Pancreas (tissue), 10 donors: ENCODE data around the gene TOX4. TPM values are rescaled to one million over a fixed set of nuclear protein-coding genes. Genes with fewer than 3 reads are reported as not detected.

Experiments used
- ATAC-seq, 4 donors: fragments of 200-7000 bp; cut with Tn5 transposase; one replicate each; pipeline versions ENCODE4 v1.8.0 to v1.9.1; 2020; ENCODE audit warnings: mild to moderate bottlenecking in 4 of 4, moderate library complexity in 4 of 4
- DNase-seq, 6 donors: peaks; one replicate each; pipeline ENCODE4 v3.0.0-alpha.2; 2020
- FAIRE-seq: peaks from 2 replicates; lab custom pipeline; 2012; peaks lifted over from hg19 to GRCh38; lab: Jason Lieb, UNC
- H3K27ac ChIP-seq, 4 donors: fragments of 200-600 bp; sonication (generic); 1 replicate in 3 of 4; 2 replicates in 1 of 4; pipeline versions ENCODE4 v1.5.0 to v1.8.0; 2020
- H3K27me3 ChIP-seq, 4 donors: fragments of 200-600 bp; one replicate each; pipeline ENCODE4 v1.8.0; 2021
- H3K36me3 ChIP-seq, 3 donors: fragments of 200-600 bp; sonication (generic) in 1 of 3; one replicate each; pipeline versions ENCODE4 v1.5.0 to v1.8.0; 2020 to 2021
- H3K4me1 ChIP-seq, 3 donors: fragments of 200-600 bp; one replicate each; pipeline ENCODE4 v1.8.0; 2021
- H3K4me3 ChIP-seq, 4 donors: fragments of 200-600 bp; sonication (generic) in 2 of 4; one replicate each; pipeline versions ENCODE4 v1.5.0 to v1.8.0; 2020 to 2021
- H3K9me3 ChIP-seq, 4 donors: fragments of 200-600 bp; one replicate each; pipeline ENCODE4 v1.8.0; 2021
- WGBS, 2 donors: extraction: QIAGEN DNeasy Blood & Tissue Kit; methylation state at CpG; one replicate each; pipeline ENCODE4 v1.1.7; 2013; 5-methylcytosine and 5-hydroxymethylcytosine counted together
- intact Hi-C, 3 donors: fragments of 100-400 bp; cut with DNase I; formaldehyde crosslinking; loops; one replicate each; pipeline versions ENCODE4 v1.11.1 to v1.14.2; 2022
- polyA plus RNA-seq, 2 donors: library from polyadenylated mRNA; stranded (reverse); fragments of 200-250 nt; gene quantifications; one replicate each; pipeline ENCODE4 v1.2.3, GENCODE V29; 2013
- total RNA-seq, 6 donors: library from RNA; stranded (reverse); fragmentation: NEBNext Ultra II Directional in 4 of 6; extraction: Animal tissue kit (Norgen Biotek cat#: 25700) in 4 of 6; gene quantifications; one replicate each; pipeline versions ENCODE4 v1.2.1 to v1.2.4, GENCODE V29; 2021 to 2023
- TF ChIP-seq, protein P1 (sequence below), 4 donors: fragments of 200-600 bp; sonication (generic) in 3 of 4; IDR thresholded peaks; one replicate each; pipeline versions ENCODE4 v1.5.0 to v1.8.0; 2021; ENCODE audit warnings: antibody characterized with exemption in 4 of 4
- donor health status: healthy with polysubstance abuse.
- donor health status: DM: no; HTN: no; CAD: no; lungs with moderate emphysema.
- donor health status: DM: no; HTN: no; CAD: no.
- donor health status: control.
- donor health status: control.
- donor health status: Bipolar disorder and iron deficiency.
- donor health status: DM: yes; HTN: yes; CAD: no.
- donor health status: DM: no; HTN: no; CAD: no.
- donor health status: DM: no; HTN: no; CAD: no.
- donor health status: DM: yes; HTN: yes; CAD: no.

Gene TOX4
- total and polyA plus RNA-seq, 8 donors = 13.2 to 39.7 (median 36.8) TPM

DNA sequence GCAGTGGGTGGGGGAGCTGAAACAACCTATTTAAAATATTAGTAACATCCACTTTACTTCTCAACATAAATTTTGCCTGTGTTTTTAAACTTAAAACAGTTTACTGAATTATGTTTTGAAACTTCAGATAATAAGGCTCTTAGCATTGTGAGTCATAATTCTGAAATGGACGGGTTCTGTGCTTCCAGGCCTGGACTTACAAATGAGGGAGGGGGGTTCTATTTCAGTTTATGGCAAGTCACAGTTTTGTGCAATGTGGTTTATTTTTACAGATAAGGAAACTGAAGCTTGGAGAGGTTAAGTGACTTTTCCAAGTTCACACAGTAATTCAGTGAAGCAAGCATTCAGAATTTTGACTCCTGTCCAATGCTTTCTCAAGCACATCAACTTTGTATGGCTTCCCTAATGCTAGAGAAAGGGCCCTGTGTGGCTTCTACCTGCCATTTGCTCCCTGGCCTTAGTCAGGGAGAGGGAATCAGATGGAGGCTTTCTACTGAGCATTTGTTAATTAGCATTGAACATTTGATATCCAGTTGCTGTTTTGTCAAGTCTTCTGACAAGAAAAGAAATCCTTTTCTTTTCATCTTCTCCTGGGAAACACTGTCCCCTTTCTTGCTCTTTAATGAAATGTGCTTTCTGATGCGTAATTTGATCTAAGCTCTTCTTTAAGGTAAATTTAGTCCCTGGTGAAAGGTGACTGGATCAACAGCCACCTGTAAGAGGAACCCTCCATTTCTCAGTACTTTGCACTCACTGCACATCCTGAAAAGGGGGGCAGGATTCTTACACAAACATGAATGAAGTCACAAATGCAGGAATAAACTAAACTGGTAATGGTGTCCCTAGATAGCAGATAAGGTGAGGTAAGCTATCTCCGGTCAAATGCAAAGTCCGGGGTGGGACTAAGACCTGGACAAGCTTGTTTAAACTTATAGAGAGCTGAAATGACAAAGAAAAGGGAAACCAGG is 51.7 kb downstream of the TOX4 start:
- H3K27me3 ChIP-seq = no peaks in the 10 kb centered on the region

DNA sequence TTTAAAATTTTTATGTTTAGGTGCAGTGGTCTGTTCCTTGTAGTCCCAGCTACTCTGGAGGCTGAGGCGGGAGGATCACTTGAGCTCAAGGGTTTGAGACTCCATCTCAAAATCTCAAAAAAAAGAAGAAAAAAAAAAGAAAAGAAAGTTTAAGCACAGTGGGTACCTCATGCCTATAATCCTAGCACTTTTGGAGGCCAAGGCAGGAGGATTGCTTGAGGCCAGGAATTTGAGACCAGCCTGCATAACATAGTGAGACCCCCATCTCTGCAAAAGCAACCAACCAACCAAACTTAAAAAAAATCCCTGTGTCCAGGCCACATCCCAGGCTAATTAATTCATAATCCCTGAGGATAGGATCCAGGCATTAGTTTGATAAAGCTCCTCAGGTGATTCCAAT is 52.5 kb downstream of the TOX4 start:
- Histone ChIP-seq H3K9me3 (no peaks in the 10 kb centered on the region), H3K27me3 (no peaks in the 10 kb centered on the region), H3K36me3 (no peaks in the 10 kb centered on the region), H3K4me1 (no peaks in the 10 kb centered on the region), H3K4me3 (no peak overlapping the region), H3K27ac (no peak overlapping the region)
- TF ChIP-seq, protein P1, sequence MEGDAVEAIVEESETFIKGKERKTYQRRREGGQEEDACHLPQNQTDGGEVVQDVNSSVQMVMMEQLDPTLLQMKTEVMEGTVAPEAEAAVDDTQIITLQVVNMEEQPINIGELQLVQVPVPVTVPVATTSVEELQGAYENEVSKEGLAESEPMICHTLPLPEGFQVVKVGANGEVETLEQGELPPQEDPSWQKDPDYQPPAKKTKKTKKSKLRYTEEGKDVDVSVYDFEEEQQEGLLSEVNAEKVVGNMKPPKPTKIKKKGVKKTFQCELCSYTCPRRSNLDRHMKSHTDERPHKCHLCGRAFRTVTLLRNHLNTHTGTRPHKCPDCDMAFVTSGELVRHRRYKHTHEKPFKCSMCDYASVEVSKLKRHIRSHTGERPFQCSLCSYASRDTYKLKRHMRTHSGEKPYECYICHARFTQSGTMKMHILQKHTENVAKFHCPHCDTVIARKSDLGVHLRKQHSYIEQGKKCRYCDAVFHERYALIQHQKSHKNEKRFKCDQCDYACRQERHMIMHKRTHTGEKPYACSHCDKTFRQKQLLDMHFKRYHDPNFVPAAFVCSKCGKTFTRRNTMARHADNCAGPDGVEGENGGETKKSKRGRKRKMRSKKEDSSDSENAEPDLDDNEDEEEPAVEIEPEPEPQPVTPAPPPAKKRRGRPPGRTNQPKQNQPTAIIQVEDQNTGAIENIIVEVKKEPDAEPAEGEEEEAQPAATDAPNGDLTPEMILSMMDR (IDR thresholded peaks at IDR 0.05) = no peak
- 100% methylated on average over 1 of the region's 1 CpG for WGBS, 2 donors
- ATAC-seq (no peak), DNase-seq (no peak), FAIRE-seq (no peak)
- intact Hi-C loops = no loop called here

More for the DNA sequence above, 51.7 kb downstream of the TOX4 start:
- H3K9me3 ChIP-seq = no peaks in the 10 kb centered on the region
- no peaks in the 10 kb centered on the region for H3K36me3 ChIP-seq
- H3K27ac ChIP-seq = no peak overlapping the region
- H3K4me3 ChIP-seq = no peak overlapping the region
- ATAC-seq (no peak), FAIRE-seq (no peak), DNase-seq (no peak)
- WGBS, 2 donors = 74 to 88% methylated on average over 4 of the region's 4 CpGs
- TF ChIP-seq, protein P1 (IDR thresholded peaks at IDR 0.05) = no peak
- intact Hi-C loops = no loop called here
- H3K4me1 ChIP-seq = no peaks in the 10 kb centered on the region

DNA sequence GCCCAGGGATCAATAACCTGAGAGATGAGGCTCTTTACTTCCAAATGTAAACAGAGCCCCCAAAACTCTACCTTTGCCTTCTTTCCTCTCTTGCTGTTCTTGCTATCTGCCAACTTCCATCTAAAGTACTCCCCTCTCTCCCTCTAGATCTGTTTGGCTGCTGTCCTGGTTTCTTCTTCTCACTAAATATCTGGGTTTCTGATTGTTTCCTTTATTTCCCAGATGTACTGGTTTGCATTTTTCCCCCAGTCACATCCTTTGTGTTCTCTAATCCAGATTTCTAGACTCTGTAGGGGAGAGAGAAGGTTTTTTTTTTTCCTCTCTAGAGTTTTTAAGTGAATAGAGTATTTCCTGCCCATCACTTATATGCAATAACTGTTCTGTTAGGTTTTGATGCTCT is 56.3 kb downstream of the TOX4 start:
- no peaks in the 10 kb centered on the region for H3K27me3 ChIP-seq

DNA sequence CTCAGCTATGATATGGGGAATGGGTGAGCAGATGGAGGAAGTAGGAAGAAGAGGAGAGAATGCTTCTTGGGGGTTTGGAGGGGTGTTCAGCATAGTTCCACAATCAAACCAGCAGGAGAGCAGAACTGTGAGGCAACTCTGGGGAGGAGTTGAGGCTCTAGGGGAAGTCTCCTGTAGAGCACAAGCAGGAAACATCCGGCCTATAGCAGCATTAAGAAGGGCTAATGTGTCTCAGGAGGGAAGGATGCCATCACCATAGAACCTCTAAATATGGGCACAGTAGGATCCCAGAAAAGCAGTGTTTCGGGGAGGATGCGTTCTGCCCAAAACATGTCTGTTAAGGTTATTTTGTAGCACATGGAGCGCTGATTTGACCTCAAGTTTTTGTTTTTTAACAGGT is 57.6 kb downstream of the TOX4 start:
- no peaks in the 10 kb centered on the region for H3K36me3 ChIP-seq
- TF ChIP-seq, protein P1 (IDR thresholded peaks at IDR 0.05) = no peak
- WGBS, 2 donors = 83 to 84% methylated on average over 4 of the region's 4 CpGs
- ATAC-seq (no peak), DNase-seq (no peak), FAIRE-seq (no peak)
- H3K4me1 ChIP-seq = no peaks in the 10 kb centered on the region
- H3K9me3 ChIP-seq = no peaks in the 10 kb centered on the region
- H3K27me3 ChIP-seq = no peaks in the 10 kb centered on the region
- intact Hi-C loops = no loop called here
- no peak overlapping the region for H3K4me3 ChIP-seq
- no peak overlapping the region for H3K27ac ChIP-seq

More for the DNA sequence above, 56.3 kb downstream of the TOX4 start:
- Histone ChIP-seq H3K4me3 (no peak overlapping the region), H3K27ac (no peak overlapping the region), H3K9me3 (no peaks in the 10 kb centered on the region), H3K36me3 (no peaks in the 10 kb centered on the region), H3K4me1 (no peaks in the 10 kb centered on the region)
- FAIRE-seq = no peak
- intact Hi-C loops = no loop called here
- TF ChIP-seq, protein P1 (IDR thresholded peaks at IDR 0.05) = no peak
- DNase-seq = no peak
- no peak for ATAC-seq
